Colonic mucosa (tissue), 4 donors: ENCODE measurements around the gene MARCKSL1. TPM values are rescaled to one million over a fixed set of nuclear protein-coding genes. Genes with fewer than 3 reads are reported as not detected.

Experiments
- DNase-seq: peaks from one replicate; pipeline ENCODE4 v3.0.0-alpha.2; 2020
- H3K27ac ChIP-seq: fragments of 200-600 bp; one replicate; pipeline ENCODE4 v1.8.0; 2021
- H3K27me3 ChIP-seq: fragments of 200-600 bp; one replicate; pipeline ENCODE4 v1.8.0; 2021
- H3K36me3 ChIP-seq: fragments of 200-600 bp; one replicate; pipeline ENCODE4 v1.8.0; 2021
- H3K4me1 ChIP-seq: fragments of 200-600 bp; one replicate; pipeline ENCODE4 v1.8.0; 2021; ENCODE audit warnings: mild to moderate bottlenecking
- H3K4me3 ChIP-seq: fragments of 200-600 bp; one replicate; pipeline ENCODE4 v1.8.0; 2021
- H3K9ac ChIP-seq, 2 donors: one replicate each; pipeline ENCODE4 v1.7.0; 2013; ENCODE audit warnings: control low read depth in 2 of 2, low read depth in 2 of 2, low read length in 2 of 2
- H3K9me3 ChIP-seq: fragments of 200-600 bp; one replicate; pipeline ENCODE4 v1.8.0; 2021
- intact Hi-C: fragments of 100-400 bp; cut with DNase I; formaldehyde crosslinking; loops from one replicate; pipeline ENCODE4 v1.14.1; 2022
- total RNA-seq, 2 donors: library from RNA; stranded (reverse); fragmentation: NEBNext Ultra II Directional in 1 of 2; extraction: Animal tissue kit (Norgen Biotek cat#: 25700) in 1 of 2; gene quantifications; one replicate each; pipeline ENCODE4 v1.2.1, GENCODE V29; 2021
- TF ChIP-seq, protein P1 (sequence below): fragments of 200-600 bp; IDR thresholded peaks from one replicate; pipeline ENCODE4 v1.8.0; 2022; ENCODE audit warnings: antibody characterized with exemption, mild to moderate bottlenecking
- donor health status: healthy.
- donor health status: DM: no; HTN: no; CAD: no.
- donor health status: DM: no; HTN: no; CAD: no.

The MARCKSL1 gene
- total RNA-seq, 2 donors from 2014 or later: 174 to 199 TPM

DNA sequence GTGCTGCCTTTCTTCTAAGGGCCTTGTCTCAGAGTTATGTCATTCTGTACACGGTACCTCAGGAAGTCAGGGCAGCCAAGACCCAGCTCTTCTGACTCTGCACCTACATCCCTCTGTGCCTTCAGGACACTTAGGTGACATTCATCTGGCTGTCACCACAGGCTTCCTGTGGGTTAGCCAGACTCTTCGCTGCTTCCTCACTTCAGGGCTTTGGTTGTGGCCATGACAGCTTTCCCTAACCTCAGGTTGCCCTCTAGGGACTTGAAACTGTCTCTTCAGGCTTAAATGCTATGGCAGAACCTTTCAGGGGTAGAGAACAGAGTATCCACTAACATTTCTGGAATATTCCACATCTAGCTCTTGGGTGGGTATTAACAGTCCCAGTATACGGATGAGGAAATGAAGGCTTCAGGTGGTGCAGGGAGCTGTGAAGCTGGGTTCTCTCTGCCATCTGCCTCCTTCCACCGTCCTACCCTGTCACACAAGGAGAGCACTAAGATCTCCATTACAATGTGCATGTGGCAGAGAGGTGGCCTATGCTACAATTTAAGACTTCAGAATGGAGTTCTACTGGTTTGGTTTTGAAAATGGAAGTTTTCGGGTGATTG lies 36.2 kb upstream of the MARCKSL1 start:
- Histone ChIP-seq H3K9me3 (no peaks in the 10 kb centered on the region), H3K36me3 (peaks cover 23% of the 10 kb centered on the region), H3K4me3 (no peak overlapping the region), H3K27ac (no peak overlapping the region), H3K9ac (no peak overlapping the region), H3K4me1 (no peaks in the 10 kb centered on the region), H3K27me3 (no peaks in the 10 kb centered on the region)
- intact Hi-C loops: no loop called here
- no peak for DNase-seq
- TF ChIP-seq, protein P1, sequence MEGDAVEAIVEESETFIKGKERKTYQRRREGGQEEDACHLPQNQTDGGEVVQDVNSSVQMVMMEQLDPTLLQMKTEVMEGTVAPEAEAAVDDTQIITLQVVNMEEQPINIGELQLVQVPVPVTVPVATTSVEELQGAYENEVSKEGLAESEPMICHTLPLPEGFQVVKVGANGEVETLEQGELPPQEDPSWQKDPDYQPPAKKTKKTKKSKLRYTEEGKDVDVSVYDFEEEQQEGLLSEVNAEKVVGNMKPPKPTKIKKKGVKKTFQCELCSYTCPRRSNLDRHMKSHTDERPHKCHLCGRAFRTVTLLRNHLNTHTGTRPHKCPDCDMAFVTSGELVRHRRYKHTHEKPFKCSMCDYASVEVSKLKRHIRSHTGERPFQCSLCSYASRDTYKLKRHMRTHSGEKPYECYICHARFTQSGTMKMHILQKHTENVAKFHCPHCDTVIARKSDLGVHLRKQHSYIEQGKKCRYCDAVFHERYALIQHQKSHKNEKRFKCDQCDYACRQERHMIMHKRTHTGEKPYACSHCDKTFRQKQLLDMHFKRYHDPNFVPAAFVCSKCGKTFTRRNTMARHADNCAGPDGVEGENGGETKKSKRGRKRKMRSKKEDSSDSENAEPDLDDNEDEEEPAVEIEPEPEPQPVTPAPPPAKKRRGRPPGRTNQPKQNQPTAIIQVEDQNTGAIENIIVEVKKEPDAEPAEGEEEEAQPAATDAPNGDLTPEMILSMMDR: no peak

DNA sequence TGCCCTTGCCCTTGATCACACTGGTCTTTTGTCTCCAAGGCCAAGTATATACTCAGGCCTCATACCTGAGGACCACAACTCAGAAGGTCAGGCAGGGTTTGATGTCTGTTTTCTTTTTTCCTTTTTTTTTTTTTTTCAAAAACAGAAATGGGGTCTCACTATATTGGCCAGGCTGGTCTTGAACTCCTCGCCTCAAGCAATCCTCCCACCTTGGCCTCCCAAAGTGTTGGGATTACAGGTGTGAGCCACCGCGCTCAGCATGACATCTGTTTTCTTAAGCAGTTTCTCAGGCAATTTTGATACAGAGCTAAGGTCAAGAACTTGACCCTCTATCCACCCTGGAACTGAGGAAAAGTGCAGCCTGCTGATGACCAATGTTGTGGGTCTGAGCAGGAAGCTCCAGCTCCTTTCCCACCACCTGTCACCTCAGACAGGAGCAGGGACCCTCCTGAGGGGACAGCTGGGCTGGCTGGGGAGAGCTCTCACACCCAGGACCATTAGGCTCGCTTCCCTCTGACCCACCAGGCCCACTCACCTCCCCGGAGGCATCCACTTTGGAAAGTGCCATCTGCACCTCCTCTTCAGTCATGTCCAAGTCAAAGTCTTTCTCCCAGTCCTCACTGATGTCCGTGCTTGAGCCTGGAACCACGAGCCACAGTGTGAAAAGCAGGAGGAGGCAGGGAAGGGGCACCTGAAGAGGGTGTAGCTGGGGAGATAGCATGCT lies 32.0 kb upstream of the MARCKSL1 start:
- H3K9me3 ChIP-seq: no peaks in the 10 kb centered on the region
- no peak overlapping the region for H3K9ac ChIP-seq
- H3K4me3 ChIP-seq: no peak overlapping the region
- intact Hi-C loops: no loop called here
- H3K27ac ChIP-seq: no peak overlapping the region
- no peak for DNase-seq
- peaks cover 22% of the 10 kb centered on the region for H3K36me3 ChIP-seq
- TF ChIP-seq, protein P1: no peak
- H3K27me3 ChIP-seq: no peaks in the 10 kb centered on the region
- no peaks in the 10 kb centered on the region for H3K4me1 ChIP-seq

DNA sequence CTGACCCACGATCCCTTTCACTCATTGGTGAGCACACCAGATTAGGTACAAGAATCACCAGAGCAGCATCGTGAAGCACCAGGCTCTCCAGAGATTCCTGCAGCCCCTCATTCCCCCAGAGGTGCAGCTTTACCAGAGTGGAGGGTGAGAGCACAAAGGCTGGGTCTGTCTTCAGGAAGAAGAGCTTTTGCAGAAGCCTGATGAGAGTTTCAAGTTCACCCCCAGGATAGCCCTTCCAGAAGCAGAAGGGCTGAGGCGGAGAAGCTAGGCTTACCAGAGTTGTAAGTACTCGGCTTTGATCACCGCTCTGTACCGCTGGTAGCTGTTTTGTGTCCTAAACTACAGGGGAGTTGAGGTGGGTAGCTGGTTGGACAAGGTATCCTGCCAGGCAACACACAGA lies 29.4 kb upstream of the MARCKSL1 start:
- intact Hi-C loops: no loop called here
- H3K9ac ChIP-seq: no peak overlapping the region
- peaks cover 22% of the 10 kb centered on the region for H3K36me3 ChIP-seq
- no peak overlapping the region for H3K27ac ChIP-seq
- H3K4me3 ChIP-seq: no peak overlapping the region
- H3K27me3 ChIP-seq: no peaks in the 10 kb centered on the region
- H3K9me3 ChIP-seq: no peaks in the 10 kb centered on the region
- no peak for DNase-seq
- H3K4me1 ChIP-seq: peaks cover 4% of the 10 kb centered on the region
- TF ChIP-seq, protein P1: no peak

DNA sequence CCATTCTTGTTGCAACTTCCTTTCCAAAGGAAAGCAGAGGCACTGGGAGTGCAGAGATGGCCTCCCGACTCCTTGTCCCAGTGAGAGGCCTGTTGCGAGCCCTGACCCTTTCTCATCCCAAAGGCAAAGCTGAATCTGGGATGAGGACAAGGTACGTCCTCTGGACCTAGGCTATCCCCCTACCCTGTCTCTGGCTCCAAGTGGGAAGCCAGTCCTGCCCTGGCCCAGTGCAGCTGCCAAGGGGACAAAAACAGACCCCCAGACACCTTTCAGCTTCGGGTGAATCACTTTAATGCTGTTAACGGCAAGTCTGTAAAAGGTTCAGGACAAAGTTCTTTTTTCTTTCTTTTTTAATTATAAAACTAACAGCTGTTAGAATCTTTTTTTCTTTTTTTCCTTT lies 28.8 kb upstream of the MARCKSL1 start:
- Histone ChIP-seq H3K36me3 (peaks cover 22% of the 10 kb centered on the region), H3K9ac (no peak overlapping the region), H3K9me3 (no peaks in the 10 kb centered on the region), H3K27me3 (no peaks in the 10 kb centered on the region), H3K27ac (no peak overlapping the region), H3K4me1 (peaks cover 4% of the 10 kb centered on the region), H3K4me3 (no peak overlapping the region)
- intact Hi-C loops: no loop called here
- TF ChIP-seq, protein P1: no peak
- no peak for DNase-seq

DNA sequence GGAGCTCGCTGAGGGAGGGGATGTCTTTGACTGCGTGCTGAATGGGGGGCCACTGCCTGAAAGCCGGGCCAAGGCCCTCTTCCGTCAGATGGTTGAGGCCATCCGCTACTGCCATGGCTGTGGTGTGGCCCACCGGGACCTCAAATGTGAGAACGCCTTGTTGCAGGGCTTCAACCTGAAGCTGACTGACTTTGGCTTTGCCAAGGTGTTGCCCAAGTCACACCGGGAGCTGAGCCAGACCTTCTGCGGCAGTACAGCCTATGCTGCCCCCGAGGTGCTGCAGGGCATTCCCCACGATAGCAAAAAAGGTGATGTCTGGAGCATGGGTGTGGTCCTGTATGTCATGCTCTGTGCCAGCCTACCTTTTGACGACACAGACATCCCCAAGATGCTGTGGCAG lies 27.7 kb upstream of the MARCKSL1 start:
- intact Hi-C loops: no loop called here
- Histone ChIP-seq H3K9me3 (no peaks in the 10 kb centered on the region), H3K27ac (no peak overlapping the region), H3K4me3 (no peak overlapping the region), H3K9ac (no peak overlapping the region), H3K36me3 (peaks cover 17% of the 10 kb centered on the region), H3K27me3 (no peaks in the 10 kb centered on the region), H3K4me1 (peaks cover 4% of the 10 kb centered on the region)
- TF ChIP-seq, protein P1: no peak
- no peak for DNase-seq
